Motor neuron (in vitro differentiated cells): ENCODE data around the gene LEFTY1. TPM values are rescaled to one million over a fixed set of nuclear protein-coding genes. Genes with fewer than 3 reads are reported as not detected.

Experiments used
- ATAC-seq, 8 experiments: fragments of 200-7000 bp; cut with Tn5 transposase; replicated peaks in 6 of 8; 2 replicates each; pipeline ENCODE4 v1.8.0; 2021; ENCODE audit warnings: mild to moderate bottlenecking in 8 of 8, moderate library complexity in 8 of 8
- H3K27ac ChIP-seq, 2 donors: fragments of 250-450 bp; sonication (Bioruptor Pico); 2 replicates each; pipeline ENCODE4 v1.9.0; 2021; ENCODE audit warnings: antibody characterized with exemption in 2 of 2, mild to moderate bottlenecking in 2 of 2, moderate library complexity in 1 of 2
- H3K4me1 ChIP-seq, 2 donors: fragments of 250-450 bp; sonication (Bioruptor Pico); replicated peaks in 1 of 2; 2 replicates each; pipeline ENCODE4 v1.6.1; 2021; ENCODE audit warnings: antibody characterized with exemption in 2 of 2, mild to moderate bottlenecking in 2 of 2, moderate library complexity in 1 of 2
- H3K4me3 ChIP-seq, 5 donors: fragments of 250-450 bp; sonication (Bioruptor Pico); 2 replicates each; pipeline ENCODE4 v1.9.0; 2021; ENCODE audit warnings: antibody characterized with exemption in 5 of 5, mild to moderate bottlenecking in 5 of 5, moderate library complexity in 4 of 5
- WGBS, 10 experiments: fragments of 450-650 bp; shearing (Covaris generic); methylation state at CpG; one replicate each; pipeline ENCODE4 v1.0.0; 2022; 5-methylcytosine and 5-hydroxymethylcytosine counted together
- in situ Hi-C, 9 experiments: fragments of 400-800 bp; cut with MboI; loops; one replicate each; pipeline ENCODE4 v1.15.0; 2021; ENCODE audit warnings: low sequenced_read_pairs in 9 of 9, low pct_unique_long_range_greater_than_20kb in 2 of 9; ENCODE audit not compliant: unreplicated experiment in 9 of 9
- total RNA-seq, 8 experiments: library from RNA; unstranded; fragments of 300-600 nt; gene quantifications; 2 replicates each; pipeline versions ENCODE4 v1.2.3 to v1.2.4, GENCODE V29; 2022

Gene LEFTY1
- total RNA-seq, 8 experiments from 2014 or later = 0.31 to 1.4 (median 0.83) TPM; not detected in 2

DNA sequence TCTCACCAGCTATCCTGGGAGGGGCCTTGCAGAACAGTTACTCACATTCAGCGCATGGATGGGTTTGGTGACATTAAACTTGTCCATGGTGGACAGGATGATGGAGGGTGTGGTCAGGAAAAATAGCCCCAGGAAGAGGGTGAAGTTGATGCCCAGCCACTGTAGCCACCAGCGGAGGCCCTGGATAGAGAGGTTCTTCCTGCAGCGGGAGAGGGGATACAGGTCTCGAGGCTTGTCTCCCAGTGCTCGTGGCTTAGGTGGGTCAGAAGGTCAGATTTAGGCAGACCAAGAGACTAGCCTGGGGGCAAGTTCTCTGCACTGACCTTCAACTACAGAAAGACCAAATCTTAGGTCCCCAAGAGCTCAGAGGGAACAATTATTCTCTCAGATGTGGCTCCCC is 29.8 kb downstream of the LEFTY1 start:
- no peak overlapping the region for H3K4me3 ChIP-seq
- 84 to 100% (median 95%) methylated on average over 1 to 5 of the region's 5 CpGs; no CpG with 5 or more reads in 5 of the 10 experiments for WGBS, 10 experiments
- ATAC-seq = no peak
- in situ Hi-C loops = loop anchor here in 1 of 9 experiments (25.0 kb wide), 1 partner anchor 97 kb away; no protein-coding TSS in a partner anchor
- H3K4me1 ChIP-seq = peaks cover 3 to 13% of the 10 kb centered on the region in 2 donors
- no peak overlapping the region for H3K27ac ChIP-seq

DNA sequence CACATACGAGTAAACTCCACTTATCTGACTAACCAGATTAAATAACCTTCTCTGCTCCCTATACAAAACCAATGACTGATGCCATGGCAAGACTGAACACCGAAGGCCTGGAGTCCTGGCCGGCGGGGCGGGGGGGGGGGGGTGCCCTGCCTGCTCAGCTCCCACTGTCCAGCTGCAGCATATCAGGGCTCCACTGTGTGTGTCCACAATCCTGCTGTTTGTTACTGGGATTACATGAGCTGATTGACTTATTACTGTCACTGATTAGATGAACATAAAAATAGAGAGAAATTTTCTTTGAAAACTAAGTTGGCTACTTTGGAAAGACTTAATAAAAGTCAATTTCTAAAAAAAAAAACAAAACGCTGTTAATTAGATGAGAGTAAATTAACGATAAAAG is 31.7 kb downstream of the LEFTY1 start:
- WGBS, 10 experiments = 46 to 100% (median 81%) methylated on average over 2 to 5 of the region's 7 CpGs; no CpG with 5 or more reads in 1 of the 10 experiments
- no peak for ATAC-seq
- no peak overlapping the region for H3K4me3 ChIP-seq
- H3K27ac ChIP-seq = no peak overlapping the region
- H3K4me1 ChIP-seq = peaks cover 0 to 13% of the 10 kb centered on the region in 2 donors
- in situ Hi-C loops = loop anchor here in 1 of 9 experiments (25.0 kb wide), 1 partner anchor 95 kb away; no protein-coding TSS in a partner anchor

DNA sequence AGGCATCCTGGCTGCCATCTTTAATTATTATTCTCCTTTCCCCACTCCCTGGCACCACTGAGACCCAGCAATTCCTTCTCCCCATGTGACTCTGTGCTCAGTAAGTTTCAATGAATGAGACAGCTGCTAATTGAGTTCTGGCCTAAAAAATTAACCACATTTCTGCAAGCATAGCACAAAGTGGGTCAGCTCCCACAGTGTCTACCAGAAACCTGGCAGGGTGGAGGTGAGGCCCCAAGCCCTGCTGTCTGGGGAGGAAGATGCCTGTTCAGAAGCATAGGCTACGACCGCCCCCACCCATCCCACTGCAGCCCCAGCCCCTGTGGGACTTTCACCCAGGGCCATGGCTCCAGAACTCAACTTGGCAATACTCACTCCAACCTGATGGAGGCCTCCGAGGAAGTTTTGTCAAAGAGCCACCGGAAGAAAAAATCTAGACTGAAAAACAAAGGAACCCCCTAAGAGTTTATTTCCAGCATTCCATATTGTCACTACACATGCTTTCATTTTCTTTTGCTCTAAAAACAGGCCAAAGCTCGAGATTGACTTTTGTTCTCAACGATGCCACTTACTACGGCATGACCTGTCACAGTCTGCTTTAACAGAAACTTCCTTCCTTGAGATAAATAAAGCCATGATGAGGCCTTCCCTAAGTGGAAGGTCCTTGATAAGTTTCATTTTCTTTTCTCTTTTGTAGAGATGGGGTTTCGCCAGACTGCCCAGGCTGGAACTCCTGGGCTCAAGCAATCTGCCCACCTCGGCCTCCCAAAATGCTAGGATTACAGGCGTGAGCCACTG is 33.2 kb downstream of the LEFTY1 start:
- 81 to 97% (median 94%) methylated on average over 2 to 8 of the region's 10 CpGs; no CpG with 5 or more reads in 2 of the 10 experiments for WGBS, 10 experiments
- in situ Hi-C loops = loop anchor here in 1 of 9 experiments (25.0 kb wide), 1 partner anchor 93 kb away; no protein-coding TSS in a partner anchor
- Histone ChIP-seq H3K4me3 (no peak overlapping the region), H3K27ac (no peak overlapping the region), H3K4me1 (peaks cover 0 to 13% of the 10 kb centered on the region in 2 donors)
- ATAC-seq = no peak

DNA sequence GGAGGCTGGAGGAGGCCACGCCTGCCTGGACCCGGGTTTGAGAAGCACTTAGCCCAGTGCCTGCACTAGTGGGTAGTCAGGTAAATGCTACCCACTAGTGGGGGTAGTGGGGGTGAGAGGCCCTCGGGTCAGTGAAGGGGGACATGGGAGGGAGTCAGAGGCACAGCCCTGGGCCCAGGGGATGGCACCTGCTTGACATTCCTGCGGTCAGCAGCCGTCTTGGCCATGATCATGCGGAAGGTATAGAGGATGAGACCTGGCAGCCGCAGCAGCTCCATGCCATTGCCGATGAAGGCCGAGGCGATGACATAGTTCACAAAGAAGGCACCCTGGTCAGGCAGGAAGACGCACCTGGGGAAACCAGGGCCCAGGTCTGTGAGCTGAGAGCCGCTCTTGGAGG is 35.5 kb downstream of the LEFTY1 start:
- Histone ChIP-seq H3K4me3 (no peak overlapping the region), H3K27ac (no peak overlapping the region), H3K4me1 (peaks cover 3 to 21% of the 10 kb centered on the region in 2 donors)
- in situ Hi-C loops = loop anchor here in 1 of 9 experiments (25.0 kb wide), 1 partner anchor 91 kb away; no protein-coding TSS in a partner anchor
- no peak for ATAC-seq
- whole genome bisulfite sequencing, 10 experiments = 71 to 94% (median 92%) methylated on average over 3 to 10 of the region's 12 CpGs; no CpG with 5 or more reads in 7 of the 10 experiments

- Histone ChIP-seq H3K27ac (no peak overlapping the region), H3K4me3 (no peak overlapping the region), H3K4me1 (peaks cover 10 to 20% of the 10 kb centered on the region in 2 donors)
- in situ Hi-C loops = loop anchor here in 1 of 9 experiments (25.0 kb wide), 1 partner anchor 90 kb away; no protein-coding TSS in a partner anchor
- ATAC-seq = peak in 2 of 8 experiments; percentile 37 to 70
- 40 to 100% (median 95%) methylated on average over 1 to 13 of the region's 13 CpGs; no CpG with 5 or more reads in 2 of the 10 experiments for WGBS, 10 experiments
These were observed 36.4 kb downstream of the LEFTY1 start for GRCh38 chr1:225852413-225853124.

DNA sequence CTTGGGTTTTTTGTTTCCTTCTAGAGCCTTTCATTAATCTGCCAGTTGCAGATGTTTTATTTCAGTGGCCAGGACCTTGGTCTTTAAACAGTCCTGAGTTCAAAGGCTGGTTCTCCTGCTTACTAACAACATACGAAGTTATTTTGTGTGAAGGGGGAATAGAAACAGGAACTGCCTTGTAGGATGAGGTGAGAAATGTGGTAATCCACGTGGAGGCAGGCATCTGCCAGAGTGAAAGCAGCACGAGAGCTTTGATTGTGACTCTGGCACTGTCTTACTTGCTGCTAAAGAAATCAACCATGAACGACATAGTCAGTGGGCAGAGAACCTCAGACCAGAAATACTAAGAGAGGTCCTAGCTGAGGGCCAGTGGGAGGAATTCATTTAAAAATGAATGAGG is 37.1 kb downstream of the LEFTY1 start:
- in situ Hi-C loops = loop anchor here in 1 of 9 experiments (25.0 kb wide), 1 partner anchor 90 kb away; no protein-coding TSS in a partner anchor
- Histone ChIP-seq H3K4me1 (peaks cover 10 to 17% of the 10 kb centered on the region in 2 donors), H3K27ac (no peak overlapping the region), H3K4me3 (no peak overlapping the region)
- WGBS, 10 experiments = 20 to 100% (median 61%) methylated on average over 1 to 3 of the region's 4 CpGs; no CpG with 5 or more reads in 2 of the 10 experiments
- no peak for ATAC-seq

GRCh38 chr1:225850370-225850769 is 38.6 kb downstream of the LEFTY1 start:
- 75 to 100% (median 87%) methylated on average over 1 to 7 of the region's 7 CpGs; no CpG with 5 or more reads in 1 of the 10 experiments for WGBS, 10 experiments
- no peak overlapping the region for H3K27ac ChIP-seq
- in situ Hi-C loops = loop anchor here in 1 of 9 experiments (25.0 kb wide), 1 partner anchor 88 kb away; no protein-coding TSS in a partner anchor
- peaks cover 10 to 16% of the 10 kb centered on the region in 2 donors for H3K4me1 ChIP-seq
- H3K4me3 ChIP-seq = no peak overlapping the region
- ATAC-seq = no peak

DNA sequence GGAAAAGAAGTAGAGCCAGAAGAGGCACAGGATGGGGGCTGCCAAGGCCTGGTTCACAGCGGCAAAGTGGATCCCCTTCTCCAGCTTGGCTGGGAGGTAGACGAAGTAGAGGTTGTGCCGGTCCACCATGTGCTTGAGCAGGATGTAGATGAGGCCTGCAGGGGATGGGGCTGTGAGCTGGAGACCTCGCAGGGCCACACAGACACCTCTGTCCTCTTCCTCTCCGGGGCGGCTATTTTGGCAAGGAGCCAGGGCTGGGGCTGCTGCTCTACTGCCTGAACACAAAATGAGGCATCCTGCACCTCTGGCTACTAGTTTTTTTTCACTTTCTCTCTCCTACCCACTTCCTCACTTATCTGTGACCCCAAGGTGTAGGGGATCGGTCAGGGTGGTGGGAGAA is 39.0 kb downstream of the LEFTY1 start:
- in situ Hi-C loops = loop anchor here in 1 of 9 experiments (25.0 kb wide), 1 partner anchor 88 kb away; no protein-coding TSS in a partner anchor
- H3K27ac ChIP-seq = no peak overlapping the region
- no peak overlapping the region for H3K4me3 ChIP-seq
- WGBS, 10 experiments = 35 to 79% (median 72%) methylated on average over 2 to 6 of the region's 7 CpGs; no CpG with 5 or more reads in 3 of the 10 experiments
- ATAC-seq = no peak
- peaks cover 10 to 18% of the 10 kb centered on the region in 2 donors for H3K4me1 ChIP-seq

- 0 to 100% (median 70%) methylated on average over 2 to 9 of the region's 16 CpGs; no CpG with 5 or more reads in 2 of the 10 experiments for WGBS, 10 experiments
- in situ Hi-C loops = no loop called here
- Histone ChIP-seq H3K27ac (no peak overlapping the region), H3K4me3 (no peak overlapping the region), H3K4me1 (peaks cover 10 to 18% of the 10 kb centered on the region in 2 donors)
- ATAC-seq = peak in 5 of 8 experiments; percentile 24 to 52 (median 39)
These were observed 40.7 kb downstream of the LEFTY1 start for GRCh38 chr1:225848030-225848955.

DNA sequence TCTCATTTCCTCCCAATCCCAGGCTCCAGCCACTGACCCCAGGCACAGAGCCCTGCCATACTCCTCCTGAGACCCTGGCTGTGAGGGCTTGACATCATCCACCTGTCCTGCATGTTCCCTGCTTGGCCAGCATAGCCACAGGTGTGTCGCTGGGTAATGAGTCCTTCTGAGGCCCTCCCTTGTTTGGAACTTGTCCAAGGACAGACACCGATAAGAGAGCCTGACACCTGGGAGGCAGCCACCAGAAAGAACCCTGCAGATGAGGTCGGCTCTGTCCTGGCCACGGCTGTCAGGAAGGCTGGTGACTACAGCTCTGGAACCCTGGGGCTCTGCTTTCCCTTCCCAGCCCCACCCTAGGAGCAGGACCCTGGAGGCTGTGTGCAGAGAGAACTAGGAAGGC is 41.3 kb downstream of the LEFTY1 start:
- Histone ChIP-seq H3K4me3 (no peak overlapping the region), H3K27ac (no peak overlapping the region)
- 70 to 100% (median 88%) methylated on average over 2 to 4 of the region's 4 CpGs; no CpG with 5 or more reads in 6 of the 10 experiments for WGBS, 10 experiments

DNA sequence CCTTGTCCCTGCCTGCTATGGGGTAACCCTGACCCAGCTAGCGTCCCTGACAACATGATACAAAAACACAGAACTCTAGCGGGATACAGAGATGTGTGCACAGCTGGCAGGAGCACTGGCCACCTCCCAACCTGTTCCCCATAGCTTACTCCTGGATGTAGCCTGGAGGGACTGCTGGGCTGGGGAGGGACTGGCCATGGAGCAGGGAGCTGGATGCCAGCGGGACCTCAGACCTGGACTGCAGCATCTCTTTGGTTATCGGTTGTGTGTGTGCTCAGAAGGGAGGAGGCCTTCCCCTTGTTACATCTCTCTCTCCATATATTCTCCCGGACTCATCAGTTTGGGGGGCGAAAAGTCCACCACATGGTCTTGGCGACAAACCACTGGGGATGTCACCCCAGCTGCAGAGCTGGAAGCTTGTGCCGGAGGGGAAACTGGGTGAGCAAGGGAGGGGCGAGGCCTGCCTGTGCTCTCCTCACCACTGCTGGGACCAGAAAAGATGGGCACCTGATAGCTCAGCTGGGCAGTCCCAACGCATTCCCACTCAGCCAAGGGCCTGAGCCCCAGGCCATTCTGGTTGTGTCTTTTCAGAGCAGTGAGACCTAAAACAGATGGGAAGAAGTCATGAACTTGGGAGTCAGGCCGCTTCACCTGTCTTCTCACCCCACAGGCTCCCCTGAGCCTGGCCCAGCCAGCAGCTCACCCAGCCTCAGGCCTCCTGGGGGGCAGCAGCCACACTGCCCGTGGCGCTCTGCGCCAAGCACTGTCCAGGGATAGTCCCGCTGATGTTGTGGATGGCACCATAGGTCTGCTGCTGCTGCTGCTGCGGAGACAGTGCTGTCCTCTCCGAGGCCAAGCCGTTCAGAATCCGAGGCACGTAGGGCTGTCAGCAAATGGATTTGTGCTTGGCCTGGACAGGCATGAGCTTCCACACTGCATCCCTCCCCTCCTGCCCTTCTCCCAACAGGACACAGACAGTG is 42.3 kb downstream of the LEFTY1 start:
- in situ Hi-C loops = no loop called here
- peak in 4 of 8 experiments; percentile 3 to 31 (median 11) for ATAC-seq
- H3K4me1 ChIP-seq = peaks cover 10 to 22% of the 10 kb centered on the region in 2 donors
- 80 to 100% (median 89%) methylated on average over 1 to 10 of the region's 20 CpGs; no CpG with 5 or more reads in 3 of the 10 experiments for WGBS, 10 experiments
- no peak overlapping the region for H3K4me3 ChIP-seq
- H3K27ac ChIP-seq = no peak overlapping the region

More for the DNA sequence above, 41.3 kb downstream of the LEFTY1 start:
- H3K4me1 ChIP-seq = peaks cover 10 to 21% of the 10 kb centered on the region in 2 donors
- in situ Hi-C loops = no loop called here
- no peak for ATAC-seq
